ENCODE data around the gene TRIM33. TPM values are rescaled to one million over a fixed set of nuclear protein-coding genes. Genes with fewer than 3 reads are reported as not detected.

Gene TRIM33
- total and polyA plus RNA-seq, 10 of the 15 experiments (the other 5 are each of a cell fraction or from before 2014, with no cell fraction given) = 9.0 to 40.3 (median 22.0) TPM

GRCh38 chr1:114511032-114511785 is at the start of gene TRIM33 (continued):
- TF ChIP-seq NKRF (conservative IDR thresholded peaks at IDR 0.05) (peak; percentile 48), CREM (IDR thresholded peaks at IDR 0.05; ENCODE audit: low read depth) (peak; percentile 56), MXI1 (IDR thresholded peaks at IDR 0.05; ENCODE audit: low read depth, low read length) (no peak; the same call in 1 of the 2 replicates), RB1 (IDR thresholded peaks at IDR 0.05; ENCODE audit: borderline replicate concordance) (peak; percentile 64), SRF (IDR thresholded peaks at IDR 0.05; ENCODE audit: low read depth in 2 of 2, low read length in 2 of 2) (no peak), YY1 (IDR thresholded peaks at IDR 0.05; ENCODE audit: low read depth, low read length) (peak; percentile 81; the same call in 1 of the 2 replicates), SMC3 (IDR thresholded peaks at IDR 0.05; ENCODE audit: borderline replicate concordance, low read length) (no peak), ZNF687 (IDR thresholded peaks at IDR 0.05) (peak; percentile 57), BCL3 (IDR thresholded peaks at IDR 0.05; ENCODE audit: borderline replicate concordance, insufficient read depth, low read depth, low read length, poor library complexity, severe bottlenecking) (no peak), MEF2B (IDR thresholded peaks at IDR 0.05; ENCODE audit: partially characterized antibody, poor library complexity, severe bottlenecking) (peak; percentile 83), MEF2A (IDR thresholded peaks at IDR 0.05; ENCODE audit: insufficient read depth, low read depth, low read length) (0 out of 2 replicates have a peak, but pooled peaks have one; percentile 22), TAF1 (IDR thresholded peaks at IDR 0.05; ENCODE audit: borderline replicate concordance, low read depth, low read length) (peak; percentile 66; the same call in 1 of the 2 replicates), ELK1 (IDR thresholded peaks at IDR 0.05; ENCODE audit: low read depth, low read length) (0 out of 2 replicates have a peak, but pooled peaks have one; percentile 53), TCF12 (IDR thresholded peaks at IDR 0.05; ENCODE audit: low read depth, low read length) (peak; percentile 25; the same call in 1 of the 2 replicates), E4F1 (IDR thresholded peaks at IDR 0.05; ENCODE audit: borderline replicate concordance, partially characterized antibody) (peak; percentile 8)
